ENCODE measurements around the gene MSANTD2. TPM values are rescaled to one million over a fixed set of nuclear protein-coding genes. Genes with fewer than 3 reads are reported as not detected.

Gene MSANTD2
- total RNA-seq, 1 donor from 2014 or later = 9.8 TPM

- Histone ChIP-seq H3K4me3 (no peak overlapping the region), H3K9me3 (no peaks in the 10 kb centered on the region), H3K27me3 (peaks cover 8% of the 10 kb centered on the region), H3K4me1 (peaks cover 13% of the 10 kb centered on the region), H3K36me3 (no peaks in the 10 kb centered on the region), H3K27ac (no peak overlapping the region)
- DNase-seq (ENCODE audit: extremely low spot score in 2 of 2) = no peak
- TF ChIP-seq POLR2A (IDR thresholded peaks at IDR 0.05) (no peak), CTCF (IDR thresholded peaks at IDR 0.05) (no peak), POLR2AphosphoS5 (IDR thresholded peaks at IDR 0.05; ENCODE audit: insufficient read depth in 1 of 2, low read depth in 1 of 2) (no peak)
- intact Hi-C loops (cut with DNase I) = no loop called here
These were observed 41.6 kb upstream of the MSANTD2 start for GRCh38 chr11:124841840-124842239.

- H3K9me3 ChIP-seq = no peaks in the 10 kb centered on the region
- H3K4me3 ChIP-seq = no peak overlapping the region
- H3K27me3 ChIP-seq = peaks cover 8% of the 10 kb centered on the region
- DNase-seq (ENCODE audit: extremely low spot score in 2 of 2) = no peak
- no peaks in the 10 kb centered on the region for H3K36me3 ChIP-seq
- intact Hi-C loops (cut with DNase I) = no loop called here
- no peak overlapping the region for H3K27ac ChIP-seq
- TF ChIP-seq POLR2A (IDR thresholded peaks at IDR 0.05) = no peak
- TF ChIP-seq POLR2AphosphoS5 (IDR thresholded peaks at IDR 0.05; ENCODE audit: insufficient read depth in 1 of 2, low read depth in 1 of 2) = no peak
- no peak for TF ChIP-seq CTCF (IDR thresholded peaks at IDR 0.05)
- H3K4me1 ChIP-seq = peaks cover 13% of the 10 kb centered on the region
These were observed 41.0 kb upstream of the MSANTD2 start for GRCh38 chr11:124841201-124841600.

- intact Hi-C loops (cut with DNase I) = no loop called here
- H3K27me3 ChIP-seq = peaks cover 8% of the 10 kb centered on the region
These were observed 40.5 kb upstream of the MSANTD2 start for GRCh38 chr11:124840666-124841065.

GRCh38 chr11:124839972-124840621 lies 39.9 kb upstream of the MSANTD2 start:
- intact Hi-C loops (cut with DNase I) = loop anchor here (5.0 kb wide), 2 partner anchors 83 to 168 kb away; partner anchors contain the start of genes SIAE and SPA17
- Histone ChIP-seq H3K27ac (no peak overlapping the region), H3K27me3 (peaks cover 8% of the 10 kb centered on the region), H3K4me3 (peak overlapping the region; percentile 24 to 40), H3K9me3 (no peaks in the 10 kb centered on the region), H3K4me1 (peaks cover 13% of the 10 kb centered on the region), H3K36me3 (no peaks in the 10 kb centered on the region)
- TF ChIP-seq POLR2AphosphoS5 (IDR thresholded peaks at IDR 0.05; ENCODE audit: insufficient read depth in 1 of 2, low read depth in 1 of 2) (no peak), POLR2A (IDR thresholded peaks at IDR 0.05) (no peak), CTCF (IDR thresholded peaks at IDR 0.05) (no peak)
- no peak for DNase-seq (ENCODE audit: extremely low spot score in 2 of 2)

More at GRCh38 chr11:124840666-124841065, 40.5 kb upstream of the MSANTD2 start:
- Histone ChIP-seq H3K4me1 (peaks cover 13% of the 10 kb centered on the region), H3K4me3 (no peak overlapping the region), H3K9me3 (no peaks in the 10 kb centered on the region), H3K27ac (no peak overlapping the region), H3K36me3 (no peaks in the 10 kb centered on the region)
- TF ChIP-seq POLR2A (IDR thresholded peaks at IDR 0.05) = no peak
- DNase-seq (ENCODE audit: extremely low spot score in 2 of 2) = no peak

- Histone ChIP-seq H3K4me3 (peak overlapping the region; percentile 24 to 40), H3K27ac (no peak overlapping the region), H3K36me3 (no peaks in the 10 kb centered on the region), H3K4me1 (peaks cover 13% of the 10 kb centered on the region), H3K9me3 (no peaks in the 10 kb centered on the region), H3K27me3 (peaks cover 8% of the 10 kb centered on the region)
- intact Hi-C loops (cut with DNase I) = loop anchor here (5.0 kb wide), 2 partner anchors 82 to 167 kb away; partner anchors contain the start of genes SIAE and SPA17
- TF ChIP-seq POLR2A (IDR thresholded peaks at IDR 0.05) = no peak
- no peak for TF ChIP-seq POLR2AphosphoS5 (IDR thresholded peaks at IDR 0.05; ENCODE audit: insufficient read depth in 1 of 2, low read depth in 1 of 2)
- TF ChIP-seq CTCF (IDR thresholded peaks at IDR 0.05) = no peak
- DNase-seq (ENCODE audit: extremely low spot score in 2 of 2) = peak in 1 of 2 donors; percentile 64
These were observed 39.1 kb upstream of the MSANTD2 start for GRCh38 chr11:124839128-124839971.
